ENCODE measurements around the gene KRT82.

Gene KRT82

GRCh38 chr12:52377266-52377665 is 28.9 kb downstream of the KRT82 start:
- H3K4me2 ChIP-seq (ENCODE audit: low read length) = no peak overlapping the region
- no peak overlapping the region for H3K4me3 ChIP-seq (ENCODE audit: low read depth, low read length, poor library complexity, severe bottlenecking)
- H3K27me3 ChIP-seq (ENCODE audit: insufficient read depth, low read length) = no peaks in the 10 kb centered on the region
- no peaks in the 10 kb centered on the region for H3F3A ChIP-seq (ENCODE audit: insufficient read depth, low read length)
- 0 out of 2 replicates have a peak, but pooled peaks cover 2% of the 10 kb centered on the region for H3K9me3 ChIP-seq (ENCODE audit: low read length)
- H3K27ac ChIP-seq (ENCODE audit: low read depth, low read length, poor library complexity, severe bottlenecking) = no peak overlapping the region
- H4K20me1 ChIP-seq (ENCODE audit: insufficient read depth, low read length) = no peaks in the 10 kb centered on the region
- no peaks in the 10 kb centered on the region for H3K9me2 ChIP-seq (ENCODE audit: low read depth, low read length)
- H2AFZ ChIP-seq (ENCODE audit: low read length) = no peak overlapping the region
- no peak overlapping the region for H3K9ac ChIP-seq (ENCODE audit: low read length)
- no peak for TF ChIP-seq EZH2 (IDR thresholded peaks at IDR 0.05; ENCODE audit: borderline replicate concordance, low read length)
- no peak for TF ChIP-seq CTCF (IDR thresholded peaks at IDR 0.05; ENCODE audit: low read length)
- no peaks in the 10 kb centered on the region for H3K4me1 ChIP-seq (ENCODE audit: insufficient read depth, low read length, severe bottlenecking)
- no peaks in the 10 kb centered on the region for H3K79me2 ChIP-seq (ENCODE audit: insufficient read depth, low read length)
- H3K36me3 ChIP-seq (ENCODE audit: insufficient read depth, low read length) = no peaks in the 10 kb centered on the region

GRCh38 chr12:52372216-52373154 is 33.6 kb downstream of the KRT82 start:
- H4K20me1 ChIP-seq (ENCODE audit: insufficient read depth, low read length) = no peaks in the 10 kb centered on the region
- TF ChIP-seq EZH2 (IDR thresholded peaks at IDR 0.05; ENCODE audit: borderline replicate concordance, low read length) (no peak), CTCF (IDR thresholded peaks at IDR 0.05; ENCODE audit: low read length) (peak; percentile 64)

GRCh38 chr12:52371716-52372115 is 34.4 kb downstream of the KRT82 start:
- Histone ChIP-seq H3K27ac (ENCODE audit: low read depth, low read length, poor library complexity, severe bottlenecking) (no peak overlapping the region), H3K9me2 (ENCODE audit: low read depth, low read length) (no peaks in the 10 kb centered on the region), H3K9ac (ENCODE audit: low read length) (no peak overlapping the region), H3F3A (ENCODE audit: insufficient read depth, low read length) (no peaks in the 10 kb centered on the region), H3K4me3 (ENCODE audit: low read depth, low read length, poor library complexity, severe bottlenecking) (no peak overlapping the region), H3K9me3 (ENCODE audit: low read length) (0 out of 2 replicates have a peak, but pooled peaks cover 2% of the 10 kb centered on the region), H3K4me1 (ENCODE audit: insufficient read depth, low read length, severe bottlenecking) (no peaks in the 10 kb centered on the region), H3K79me2 (ENCODE audit: insufficient read depth, low read length) (no peaks in the 10 kb centered on the region), H2AFZ (ENCODE audit: low read length) (no peak overlapping the region), H4K20me1 (ENCODE audit: insufficient read depth, low read length) (no peaks in the 10 kb centered on the region), H3K27me3 (ENCODE audit: insufficient read depth, low read length) (no peaks in the 10 kb centered on the region), H3K4me2 (ENCODE audit: low read length) (no peak overlapping the region), H3K36me3 (ENCODE audit: insufficient read depth, low read length) (no peaks in the 10 kb centered on the region)
- TF ChIP-seq CTCF (IDR thresholded peaks at IDR 0.05; ENCODE audit: low read length) (no peak), EZH2 (IDR thresholded peaks at IDR 0.05; ENCODE audit: borderline replicate concordance, low read length) (no peak)

More at GRCh38 chr12:52372216-52373154, 33.6 kb downstream of the KRT82 start:
- Histone ChIP-seq H3K4me1 (ENCODE audit: insufficient read depth, low read length, severe bottlenecking) (no peaks in the 10 kb centered on the region), H3K79me2 (ENCODE audit: insufficient read depth, low read length) (no peaks in the 10 kb centered on the region), H3K9ac (ENCODE audit: low read length) (no peak overlapping the region), H3F3A (ENCODE audit: insufficient read depth, low read length) (no peaks in the 10 kb centered on the region), H3K36me3 (ENCODE audit: insufficient read depth, low read length) (no peaks in the 10 kb centered on the region), H3K27ac (ENCODE audit: low read depth, low read length, poor library complexity, severe bottlenecking) (no peak overlapping the region), H2AFZ (ENCODE audit: low read length) (no peak overlapping the region), H3K4me3 (ENCODE audit: low read depth, low read length, poor library complexity, severe bottlenecking) (no peak overlapping the region), H3K4me2 (ENCODE audit: low read length) (no peak overlapping the region), H3K9me2 (ENCODE audit: low read depth, low read length) (no peaks in the 10 kb centered on the region), H3K27me3 (ENCODE audit: insufficient read depth, low read length) (no peaks in the 10 kb centered on the region), H3K9me3 (ENCODE audit: low read length) (0 out of 2 replicates have a peak, but pooled peaks cover 2% of the 10 kb centered on the region)

Measured in OCI-LY1 (cell line).